HT-29 (cell line): ENCODE results near the gene MTCH1. TPM values are rescaled to one million over a fixed set of nuclear protein-coding genes. Genes with fewer than 3 reads are reported as not detected.

Experiments used
- DNase-seq: peaks from one replicate; pipeline ENCODE4 v3.0.0-alpha.2; 2015; ENCODE audit warnings: low spot score
- total RNA-seq: library from RNA; depleted of rRNA; stranded (reverse); fragments of >200 nt; shearing (Covaris generic); gene quantifications from 2 replicates; pipeline ENCODE4 v1.2.3, GENCODE V29; 2014

MTCH1 gene
- total RNA-seq, 1 experiment from 2014 or later = 264 TPM

DNA sequence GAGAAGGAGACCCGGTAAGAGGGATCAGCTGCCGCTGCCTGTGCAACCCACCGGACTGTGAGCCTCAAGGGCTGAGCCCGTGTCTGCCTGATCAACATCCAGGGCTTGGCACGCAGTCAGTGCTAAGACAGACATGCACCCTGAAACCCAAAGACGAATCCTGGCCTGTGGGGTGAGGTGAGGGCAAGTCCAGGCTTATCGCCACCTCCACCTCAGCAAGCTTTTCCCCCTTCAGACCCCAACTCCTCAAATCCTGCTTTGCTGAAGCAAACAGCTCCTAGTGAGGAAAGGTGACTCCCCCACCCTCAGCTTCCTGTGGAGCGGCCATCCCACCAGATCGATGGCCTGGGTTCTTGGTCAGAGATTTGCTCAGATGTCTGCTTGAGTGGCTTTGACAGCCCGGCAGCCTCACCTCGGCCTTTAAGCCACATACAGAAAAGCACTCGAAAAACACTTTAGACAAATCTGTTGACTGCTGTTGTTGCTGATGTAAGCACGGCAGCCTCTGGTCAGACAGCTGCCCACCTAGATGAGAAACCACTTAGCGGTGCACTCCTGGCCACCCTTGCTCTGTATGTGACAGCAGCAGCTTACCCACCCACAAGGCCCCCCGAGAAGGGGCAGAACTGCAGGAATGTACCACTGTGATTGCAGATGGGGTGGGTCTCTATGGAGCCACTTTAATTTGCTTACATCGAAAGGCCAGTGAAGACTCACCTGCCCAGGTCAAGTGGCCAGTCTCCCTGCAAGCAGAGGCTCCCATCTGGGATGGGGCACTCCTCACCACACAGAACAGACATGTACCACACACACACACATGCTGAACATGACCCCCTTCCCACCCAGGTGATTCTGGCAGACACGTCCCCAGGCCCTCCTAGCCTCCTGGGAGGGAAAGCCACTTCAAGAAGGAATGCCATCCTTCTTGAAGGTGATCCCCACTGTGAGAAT lies 14.8 kb downstream of the MTCH1 start:
- DNase-seq = no peak

- no peak for DNase-seq
Observed at GRCh38 chr6:36969988-36970891, 15.8 kb downstream of the MTCH1 start.

DNA sequence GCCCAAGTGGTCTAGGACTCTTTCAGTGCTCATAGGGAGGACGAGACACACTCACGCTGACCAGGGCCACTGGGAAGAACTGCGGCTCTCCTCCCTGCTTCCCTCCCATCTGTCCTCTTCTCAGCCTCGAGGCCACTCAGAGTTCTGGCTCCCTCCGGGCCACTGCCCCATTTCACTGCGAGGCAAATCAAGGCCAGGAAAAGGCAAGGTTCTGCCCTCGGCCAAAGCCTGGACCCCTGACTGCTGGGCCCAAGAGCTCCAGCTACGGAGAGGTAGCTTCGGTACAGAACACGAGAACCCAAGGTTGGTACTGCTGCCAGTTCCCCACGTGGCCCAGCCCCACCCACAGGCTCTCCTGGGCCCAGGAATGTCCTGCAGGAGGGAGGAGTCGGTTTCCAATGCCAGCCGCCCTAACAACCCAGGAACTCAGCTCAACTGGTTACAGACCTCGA lies 16.7 kb downstream of the MTCH1 start:
- peak; percentile 67 for DNase-seq

DNA sequence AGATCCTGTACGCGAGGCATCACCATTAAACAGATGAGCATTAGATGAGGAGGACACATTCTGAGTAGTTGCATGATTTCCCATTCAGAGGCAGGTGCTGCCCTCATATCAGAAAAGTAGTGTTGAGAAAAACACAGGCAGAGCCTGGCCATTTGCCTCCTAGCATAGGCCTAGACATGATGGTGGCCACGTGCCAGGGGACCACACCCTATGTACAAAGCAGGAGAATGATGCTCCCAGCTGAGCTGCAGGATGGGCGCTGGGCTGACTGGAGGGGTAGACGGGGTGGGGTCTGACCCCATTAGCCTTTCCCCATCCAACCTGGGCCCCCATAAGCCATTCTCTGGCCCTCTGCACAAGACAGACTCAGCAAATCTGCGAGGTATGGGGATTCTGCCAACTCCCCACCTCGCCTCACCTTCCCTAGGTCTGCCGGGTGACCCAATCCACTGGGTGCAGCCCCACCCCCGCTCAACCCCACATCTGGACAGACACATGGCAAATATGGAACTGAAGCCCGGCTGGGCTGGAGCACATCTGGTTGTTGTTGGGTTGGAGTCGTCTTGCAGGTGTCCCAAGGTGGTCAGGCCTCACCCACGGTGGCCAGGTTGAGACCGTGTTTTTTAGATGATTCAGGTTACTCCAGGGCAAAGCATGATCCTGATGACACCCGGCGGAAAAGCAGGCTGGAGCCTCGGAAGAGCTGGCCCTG lies 17.6 kb downstream of the MTCH1 start:
- DNase-seq = no peak

GRCh38 chr6:36967757-36968156 lies 18.2 kb downstream of the MTCH1 start:
- no peak for DNase-seq

- DNase-seq = no peak
Observed at GRCh38 chr6:36967301-36967700, 18.7 kb downstream of the MTCH1 start.

DNA sequence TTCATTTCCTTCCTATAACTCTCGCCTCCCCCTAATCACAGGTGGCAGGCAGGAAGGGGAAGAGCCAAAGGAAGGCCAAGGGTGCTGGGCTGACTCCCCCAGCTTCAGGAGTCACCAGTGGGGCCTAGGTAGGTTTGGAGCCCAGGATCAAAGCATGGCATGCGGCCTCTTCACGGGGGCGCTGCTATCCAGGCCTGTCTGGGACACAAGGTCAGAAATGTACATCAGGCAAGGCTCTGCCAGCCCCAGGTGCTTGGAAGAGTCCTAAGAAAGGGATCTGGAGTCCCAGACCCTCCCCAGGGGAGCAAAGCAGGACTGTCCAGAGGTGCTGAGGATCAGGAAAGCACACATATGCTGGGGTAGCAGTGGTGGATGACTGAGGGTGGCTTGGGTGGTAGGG lies 21.1 kb downstream of the MTCH1 start:
- DNase-seq = no peak

GRCh38 chr6:36964349-36964748 lies 21.6 kb downstream of the MTCH1 start:
- DNase-seq = no peak

DNA sequence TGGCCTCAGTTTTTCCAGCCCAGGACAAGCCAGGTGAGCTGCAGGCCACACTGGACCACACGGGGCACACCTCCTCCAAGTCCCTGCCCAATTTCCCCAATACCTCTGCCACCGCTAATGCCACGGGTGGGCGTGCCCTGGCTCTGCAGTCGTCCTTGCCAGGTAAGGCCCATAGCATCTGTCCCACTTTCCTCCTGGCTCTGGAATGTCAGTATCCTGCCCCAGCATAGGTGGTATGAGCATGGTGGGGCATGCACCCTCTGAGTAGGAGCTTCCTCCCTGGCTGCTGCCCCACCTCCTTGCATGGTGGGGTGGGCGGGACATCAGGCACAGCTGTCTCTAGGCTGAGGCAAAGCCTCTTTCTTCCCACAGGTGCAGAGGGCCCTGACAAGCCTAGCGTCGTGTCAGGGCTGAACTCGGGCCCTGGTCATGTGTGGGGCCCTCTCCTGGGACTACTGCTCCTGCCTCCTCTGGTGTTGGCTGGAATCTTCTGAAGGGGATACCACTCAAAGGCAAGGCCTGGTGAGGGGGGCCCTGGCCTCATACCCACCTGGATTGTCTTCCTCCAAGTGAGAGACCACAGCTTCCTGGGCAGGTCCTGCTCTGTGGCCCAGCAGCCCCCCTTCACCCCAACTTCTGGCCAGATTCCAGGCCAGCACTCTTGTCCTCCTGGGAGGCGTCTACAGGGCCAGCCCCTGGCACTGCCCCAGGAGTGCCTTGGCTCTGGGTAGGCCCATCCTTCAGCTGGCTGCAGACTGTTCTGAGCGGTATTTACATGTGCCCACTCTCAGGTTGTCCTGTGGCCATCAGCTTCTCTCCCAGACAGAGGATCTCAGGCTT lies 22.3 kb downstream of the MTCH1 start:
- peak; percentile 58 for DNase-seq

DNA sequence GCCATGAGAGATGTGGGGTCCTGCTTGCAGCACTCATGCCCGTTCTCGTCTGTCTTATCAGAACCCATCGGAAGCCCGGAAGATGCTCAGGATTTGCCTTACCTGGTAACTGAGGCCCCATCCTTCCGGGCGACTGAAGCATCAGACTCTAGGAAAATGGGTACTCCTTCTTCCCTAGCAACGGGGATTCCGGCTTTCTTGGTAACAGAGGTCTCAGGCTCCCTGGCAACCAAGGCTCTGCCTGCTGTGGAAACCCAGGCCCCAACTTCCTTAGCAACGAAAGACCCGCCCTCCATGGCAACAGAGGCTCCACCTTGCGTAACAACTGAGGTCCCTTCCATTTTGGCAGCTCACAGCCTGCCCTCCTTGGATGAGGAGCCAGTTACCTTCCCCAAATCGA lies 23.1 kb downstream of the MTCH1 start:
- peak; percentile 66 for DNase-seq

DNA sequence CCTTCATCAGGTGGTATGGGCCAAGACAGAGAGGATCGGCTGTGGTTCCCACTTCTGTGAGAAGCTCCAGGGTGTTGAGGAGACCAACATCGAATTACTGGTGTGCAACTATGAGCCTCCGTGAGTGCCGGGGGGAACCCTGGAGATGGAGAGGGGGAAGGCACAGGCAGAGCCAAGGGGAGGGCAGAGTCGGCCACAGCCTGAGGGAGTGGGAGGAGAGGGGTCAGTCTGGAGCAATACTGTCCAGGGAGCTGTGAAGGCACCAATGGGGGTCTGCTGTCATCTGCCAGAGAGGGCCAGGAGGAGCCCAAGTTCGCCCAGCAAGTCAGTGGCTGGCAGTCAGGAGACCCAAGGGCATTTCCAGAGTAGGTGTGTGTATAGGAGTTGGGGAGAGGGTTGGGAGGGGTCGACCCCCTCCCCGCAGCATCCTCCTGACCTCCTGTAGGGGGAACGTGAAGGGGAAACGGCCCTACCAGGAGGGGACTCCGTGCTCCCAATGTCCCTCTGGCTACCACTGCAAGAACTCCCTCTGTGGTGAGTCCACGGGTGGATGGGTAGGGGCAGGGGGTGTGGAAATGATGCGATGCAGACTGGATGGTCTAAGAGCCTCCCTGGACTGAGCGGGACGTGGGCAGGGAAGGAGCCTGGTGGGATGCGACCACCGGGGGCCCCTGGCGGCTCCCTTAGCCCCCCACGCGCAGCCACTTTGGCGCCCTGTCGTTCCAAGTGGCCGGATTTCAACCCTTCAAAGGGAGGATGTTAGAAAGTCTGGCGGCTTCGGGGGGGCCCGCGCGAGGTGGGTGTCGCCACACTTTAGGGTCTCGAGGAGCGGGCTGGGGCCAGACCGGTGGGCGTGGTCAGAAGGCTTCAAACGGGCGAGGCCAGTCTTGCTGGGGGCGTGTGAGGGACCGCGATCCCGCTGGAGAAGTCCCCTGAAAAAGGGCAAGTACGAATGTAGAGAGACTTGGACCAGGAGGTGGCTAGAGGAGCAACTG lies 24.3 kb downstream of the MTCH1 start:
- no peak for DNase-seq

DNA sequence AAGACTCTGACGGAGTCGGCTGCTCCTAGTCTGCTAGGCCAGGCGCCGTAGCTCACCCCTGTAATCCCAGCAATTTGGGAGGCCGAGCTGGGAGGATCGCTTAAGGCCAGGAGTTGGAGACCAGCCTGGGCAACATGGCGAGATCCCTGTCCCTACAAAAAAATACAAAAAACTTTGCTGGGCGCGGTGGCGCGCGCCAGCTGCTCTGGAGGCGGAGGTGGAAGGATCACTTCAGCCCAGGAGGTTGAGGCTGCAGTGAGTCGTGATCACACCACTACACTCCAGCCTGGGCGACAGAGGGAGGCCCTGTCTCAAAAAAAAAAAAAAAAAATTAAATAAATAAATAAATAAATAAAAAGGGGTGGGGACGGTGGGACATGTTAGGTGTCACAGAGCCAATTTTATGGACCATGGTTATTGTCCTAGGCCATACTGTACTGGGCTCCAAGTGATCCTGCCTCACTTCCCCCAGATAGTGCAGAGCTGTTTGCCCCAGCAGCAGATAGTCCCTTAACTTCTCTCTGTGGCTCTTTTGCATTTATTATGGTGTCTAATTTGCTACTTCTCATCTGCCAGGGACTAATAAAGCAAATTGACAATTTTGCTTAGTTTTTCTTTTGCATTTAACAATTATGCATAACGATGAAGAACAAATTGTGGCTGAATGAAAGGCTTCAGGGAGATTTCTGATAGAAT lies 26.3 kb downstream of the MTCH1 start:
- DNase-seq = no peak

- no peak for DNase-seq
Observed at GRCh38 chr6:36958775-36959554, 27.0 kb downstream of the MTCH1 start.

GRCh38 chr6:36957773-36958271 lies 28.2 kb downstream of the MTCH1 start:
- DNase-seq = peak; percentile 49

- no peak for DNase-seq
Observed at GRCh38 chr6:36956446-36956820, 29.6 kb downstream of the MTCH1 start.

- DNase-seq = peak; percentile 21
Observed at GRCh38 chr6:36955671-36956445, 30.1 kb downstream of the MTCH1 start.

DNA sequence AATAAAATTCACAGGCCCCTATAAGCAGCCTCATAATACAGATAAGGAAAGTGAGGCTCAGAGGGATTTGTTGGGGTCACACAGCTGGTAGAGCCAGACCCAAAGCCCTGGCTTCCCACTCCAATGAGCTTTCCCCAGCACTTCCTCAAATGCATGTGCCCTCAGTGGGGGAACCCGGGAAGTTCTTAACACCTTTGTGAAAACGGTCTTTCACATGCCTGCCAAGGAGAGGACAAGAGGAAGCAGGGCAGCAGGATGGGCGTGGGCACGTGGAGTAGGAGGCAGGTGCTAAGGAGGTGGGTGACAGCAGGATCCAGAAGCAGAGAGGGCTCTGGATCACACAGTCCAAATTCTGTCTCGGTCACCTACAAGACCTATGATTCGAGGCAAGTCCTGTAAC lies 30.9 kb downstream of the MTCH1 start:
- no peak for DNase-seq
